Neural cell (in vitro differentiated cells): Measurements from ENCODE around the gene ZNF292.

Experiments
- EP300 ChIP-seq: fragments of 450-650 bp; conservative IDR thresholded peaks from 2 replicates; pipeline ENCODE4 v1.6.1; 2014; ENCODE audit warnings: antibody characterized with exemption, mild to moderate bottlenecking, moderate library complexity; ENCODE audit not compliant: poor library complexity, severe bottlenecking
- EZH2 ChIP-seq: fragments of 200-600, 300-800 bp; shearing (Covaris generic), sonication (generic); IDR thresholded peaks from 2 replicates; pipeline ENCODE4 v1.6.1; 2014; ENCODE audit warnings: antibody characterized with exemption, low read length, borderline replicate concordance, mild to moderate bottlenecking; ENCODE audit not compliant: insufficient read depth, poor library complexity, severe bottlenecking
- MXI1 ChIP-seq: fragments of 450-650 bp; conservative IDR thresholded peaks from 2 replicates; pipeline ENCODE4 v1.6.1; 2014; ENCODE audit warnings: antibody characterized with exemption, mild to moderate bottlenecking; ENCODE audit not compliant: poor library complexity, severe bottlenecking
- POLR2AphosphoS5 ChIP-seq: IDR thresholded peaks from 2 replicates; pipeline ENCODE4 v1.6.1; 2012
- RAD21 ChIP-seq: fragments of 450-650 bp; conservative IDR thresholded peaks from 2 replicates; pipeline ENCODE4 v1.6.1; 2014; ENCODE audit warnings: antibody characterized with exemption, mild to moderate bottlenecking, moderate library complexity
- SMC3 ChIP-seq: fragments of 450-650 bp; conservative IDR thresholded peaks from 2 replicates; pipeline ENCODE4 v1.6.1; 2014; ENCODE audit warnings: antibody characterized with exemption, mild to moderate bottlenecking, moderate library complexity; ENCODE audit not compliant: poor library complexity
- TAF1 ChIP-seq: IDR thresholded peaks from 2 replicates; pipeline ENCODE4 v1.6.1; 2012; ENCODE audit warnings: low read depth
- TF ChIP-seq, protein P1 (sequence below): fragments of 450-650 bp; IDR thresholded peaks from 2 replicates; pipeline ENCODE4 v1.5.1; 2014; ENCODE audit warnings: antibody characterized with exemption, mild to moderate bottlenecking, moderate library complexity; ENCODE audit not compliant: poor library complexity, severe bottlenecking
- TF ChIP-seq, protein P2 (sequence below): IDR thresholded peaks from 2 replicates; pipeline ENCODE4 v1.6.1; 2012; ENCODE audit warnings: borderline replicate concordance

DNA sequence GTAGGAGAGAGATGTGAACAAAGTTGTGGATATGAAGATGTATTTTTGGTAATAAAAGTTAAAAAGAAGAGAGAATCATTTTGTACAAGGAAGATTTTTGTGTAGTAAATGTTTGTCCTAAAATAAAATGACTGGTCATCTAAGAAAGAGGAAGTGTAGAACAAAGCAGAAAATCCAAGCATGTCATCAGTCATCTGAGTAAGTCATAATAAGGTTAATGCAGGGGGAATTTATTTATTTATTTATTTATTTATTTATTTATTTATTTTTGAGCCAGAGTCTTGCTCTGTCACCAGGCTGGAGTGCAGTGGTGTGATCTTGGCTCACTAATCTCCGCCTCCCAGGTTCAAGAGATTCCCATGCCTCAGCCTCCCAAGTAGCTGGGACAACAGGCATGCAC, 44.7 kb upstream of the ZNF292 start:
- TF ChIP-seq SMC3 = no peak
- TF ChIP-seq, protein P1, sequence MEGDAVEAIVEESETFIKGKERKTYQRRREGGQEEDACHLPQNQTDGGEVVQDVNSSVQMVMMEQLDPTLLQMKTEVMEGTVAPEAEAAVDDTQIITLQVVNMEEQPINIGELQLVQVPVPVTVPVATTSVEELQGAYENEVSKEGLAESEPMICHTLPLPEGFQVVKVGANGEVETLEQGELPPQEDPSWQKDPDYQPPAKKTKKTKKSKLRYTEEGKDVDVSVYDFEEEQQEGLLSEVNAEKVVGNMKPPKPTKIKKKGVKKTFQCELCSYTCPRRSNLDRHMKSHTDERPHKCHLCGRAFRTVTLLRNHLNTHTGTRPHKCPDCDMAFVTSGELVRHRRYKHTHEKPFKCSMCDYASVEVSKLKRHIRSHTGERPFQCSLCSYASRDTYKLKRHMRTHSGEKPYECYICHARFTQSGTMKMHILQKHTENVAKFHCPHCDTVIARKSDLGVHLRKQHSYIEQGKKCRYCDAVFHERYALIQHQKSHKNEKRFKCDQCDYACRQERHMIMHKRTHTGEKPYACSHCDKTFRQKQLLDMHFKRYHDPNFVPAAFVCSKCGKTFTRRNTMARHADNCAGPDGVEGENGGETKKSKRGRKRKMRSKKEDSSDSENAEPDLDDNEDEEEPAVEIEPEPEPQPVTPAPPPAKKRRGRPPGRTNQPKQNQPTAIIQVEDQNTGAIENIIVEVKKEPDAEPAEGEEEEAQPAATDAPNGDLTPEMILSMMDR = no peak
- TF ChIP-seq EZH2 = no peak
- TF ChIP-seq TAF1 = no peak
- no peak for TF ChIP-seq EP300
- TF ChIP-seq, protein P2, sequence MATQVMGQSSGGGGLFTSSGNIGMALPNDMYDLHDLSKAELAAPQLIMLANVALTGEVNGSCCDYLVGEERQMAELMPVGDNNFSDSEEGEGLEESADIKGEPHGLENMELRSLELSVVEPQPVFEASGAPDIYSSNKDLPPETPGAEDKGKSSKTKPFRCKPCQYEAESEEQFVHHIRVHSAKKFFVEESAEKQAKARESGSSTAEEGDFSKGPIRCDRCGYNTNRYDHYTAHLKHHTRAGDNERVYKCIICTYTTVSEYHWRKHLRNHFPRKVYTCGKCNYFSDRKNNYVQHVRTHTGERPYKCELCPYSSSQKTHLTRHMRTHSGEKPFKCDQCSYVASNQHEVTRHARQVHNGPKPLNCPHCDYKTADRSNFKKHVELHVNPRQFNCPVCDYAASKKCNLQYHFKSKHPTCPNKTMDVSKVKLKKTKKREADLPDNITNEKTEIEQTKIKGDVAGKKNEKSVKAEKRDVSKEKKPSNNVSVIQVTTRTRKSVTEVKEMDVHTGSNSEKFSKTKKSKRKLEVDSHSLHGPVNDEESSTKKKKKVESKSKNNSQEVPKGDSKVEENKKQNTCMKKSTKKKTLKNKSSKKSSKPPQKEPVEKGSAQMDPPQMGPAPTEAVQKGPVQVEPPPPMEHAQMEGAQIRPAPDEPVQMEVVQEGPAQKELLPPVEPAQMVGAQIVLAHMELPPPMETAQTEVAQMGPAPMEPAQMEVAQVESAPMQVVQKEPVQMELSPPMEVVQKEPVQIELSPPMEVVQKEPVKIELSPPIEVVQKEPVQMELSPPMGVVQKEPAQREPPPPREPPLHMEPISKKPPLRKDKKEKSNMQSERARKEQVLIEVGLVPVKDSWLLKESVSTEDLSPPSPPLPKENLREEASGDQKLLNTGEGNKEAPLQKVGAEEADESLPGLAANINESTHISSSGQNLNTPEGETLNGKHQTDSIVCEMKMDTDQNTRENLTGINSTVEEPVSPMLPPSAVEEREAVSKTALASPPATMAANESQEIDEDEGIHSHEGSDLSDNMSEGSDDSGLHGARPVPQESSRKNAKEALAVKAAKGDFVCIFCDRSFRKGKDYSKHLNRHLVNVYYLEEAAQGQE = no peak
- no peak for TF ChIP-seq POLR2AphosphoS5
- TF ChIP-seq RAD21 = no peak
- TF ChIP-seq MXI1 = no peak
